ENCODE measurements around the gene USP40. TPM values are rescaled to one million over a fixed set of nuclear protein-coding genes. Genes with fewer than 3 reads are reported as not detected.

USP40 gene
- total and polyA plus RNA-seq, 2 of the 8 experiments (the other 6 are each of a cell fraction or from before 2014, with no cell fraction given): 12.0 to 15.7 TPM

DNA sequence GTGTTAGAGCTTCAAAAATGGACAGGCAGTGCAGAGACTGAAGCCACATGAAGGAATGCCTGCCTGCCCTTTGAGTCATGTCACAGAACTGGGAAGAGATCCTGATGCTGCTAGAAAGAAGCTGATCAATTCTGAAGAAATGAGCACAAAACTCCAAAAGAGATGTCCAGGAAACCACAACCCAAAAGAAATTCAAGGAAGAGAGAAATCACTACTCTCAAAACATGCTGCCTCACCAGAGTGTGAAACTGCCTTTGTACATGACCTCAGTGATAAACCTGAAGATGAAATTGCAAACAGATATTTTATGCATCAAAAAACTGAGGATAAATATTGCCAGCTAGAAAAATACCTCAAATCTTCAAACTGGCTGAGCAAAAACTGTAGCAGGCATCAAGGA is 20.5 kb downstream of the USP40 start (continued):
- TF ChIP-seq, protein P1, sequence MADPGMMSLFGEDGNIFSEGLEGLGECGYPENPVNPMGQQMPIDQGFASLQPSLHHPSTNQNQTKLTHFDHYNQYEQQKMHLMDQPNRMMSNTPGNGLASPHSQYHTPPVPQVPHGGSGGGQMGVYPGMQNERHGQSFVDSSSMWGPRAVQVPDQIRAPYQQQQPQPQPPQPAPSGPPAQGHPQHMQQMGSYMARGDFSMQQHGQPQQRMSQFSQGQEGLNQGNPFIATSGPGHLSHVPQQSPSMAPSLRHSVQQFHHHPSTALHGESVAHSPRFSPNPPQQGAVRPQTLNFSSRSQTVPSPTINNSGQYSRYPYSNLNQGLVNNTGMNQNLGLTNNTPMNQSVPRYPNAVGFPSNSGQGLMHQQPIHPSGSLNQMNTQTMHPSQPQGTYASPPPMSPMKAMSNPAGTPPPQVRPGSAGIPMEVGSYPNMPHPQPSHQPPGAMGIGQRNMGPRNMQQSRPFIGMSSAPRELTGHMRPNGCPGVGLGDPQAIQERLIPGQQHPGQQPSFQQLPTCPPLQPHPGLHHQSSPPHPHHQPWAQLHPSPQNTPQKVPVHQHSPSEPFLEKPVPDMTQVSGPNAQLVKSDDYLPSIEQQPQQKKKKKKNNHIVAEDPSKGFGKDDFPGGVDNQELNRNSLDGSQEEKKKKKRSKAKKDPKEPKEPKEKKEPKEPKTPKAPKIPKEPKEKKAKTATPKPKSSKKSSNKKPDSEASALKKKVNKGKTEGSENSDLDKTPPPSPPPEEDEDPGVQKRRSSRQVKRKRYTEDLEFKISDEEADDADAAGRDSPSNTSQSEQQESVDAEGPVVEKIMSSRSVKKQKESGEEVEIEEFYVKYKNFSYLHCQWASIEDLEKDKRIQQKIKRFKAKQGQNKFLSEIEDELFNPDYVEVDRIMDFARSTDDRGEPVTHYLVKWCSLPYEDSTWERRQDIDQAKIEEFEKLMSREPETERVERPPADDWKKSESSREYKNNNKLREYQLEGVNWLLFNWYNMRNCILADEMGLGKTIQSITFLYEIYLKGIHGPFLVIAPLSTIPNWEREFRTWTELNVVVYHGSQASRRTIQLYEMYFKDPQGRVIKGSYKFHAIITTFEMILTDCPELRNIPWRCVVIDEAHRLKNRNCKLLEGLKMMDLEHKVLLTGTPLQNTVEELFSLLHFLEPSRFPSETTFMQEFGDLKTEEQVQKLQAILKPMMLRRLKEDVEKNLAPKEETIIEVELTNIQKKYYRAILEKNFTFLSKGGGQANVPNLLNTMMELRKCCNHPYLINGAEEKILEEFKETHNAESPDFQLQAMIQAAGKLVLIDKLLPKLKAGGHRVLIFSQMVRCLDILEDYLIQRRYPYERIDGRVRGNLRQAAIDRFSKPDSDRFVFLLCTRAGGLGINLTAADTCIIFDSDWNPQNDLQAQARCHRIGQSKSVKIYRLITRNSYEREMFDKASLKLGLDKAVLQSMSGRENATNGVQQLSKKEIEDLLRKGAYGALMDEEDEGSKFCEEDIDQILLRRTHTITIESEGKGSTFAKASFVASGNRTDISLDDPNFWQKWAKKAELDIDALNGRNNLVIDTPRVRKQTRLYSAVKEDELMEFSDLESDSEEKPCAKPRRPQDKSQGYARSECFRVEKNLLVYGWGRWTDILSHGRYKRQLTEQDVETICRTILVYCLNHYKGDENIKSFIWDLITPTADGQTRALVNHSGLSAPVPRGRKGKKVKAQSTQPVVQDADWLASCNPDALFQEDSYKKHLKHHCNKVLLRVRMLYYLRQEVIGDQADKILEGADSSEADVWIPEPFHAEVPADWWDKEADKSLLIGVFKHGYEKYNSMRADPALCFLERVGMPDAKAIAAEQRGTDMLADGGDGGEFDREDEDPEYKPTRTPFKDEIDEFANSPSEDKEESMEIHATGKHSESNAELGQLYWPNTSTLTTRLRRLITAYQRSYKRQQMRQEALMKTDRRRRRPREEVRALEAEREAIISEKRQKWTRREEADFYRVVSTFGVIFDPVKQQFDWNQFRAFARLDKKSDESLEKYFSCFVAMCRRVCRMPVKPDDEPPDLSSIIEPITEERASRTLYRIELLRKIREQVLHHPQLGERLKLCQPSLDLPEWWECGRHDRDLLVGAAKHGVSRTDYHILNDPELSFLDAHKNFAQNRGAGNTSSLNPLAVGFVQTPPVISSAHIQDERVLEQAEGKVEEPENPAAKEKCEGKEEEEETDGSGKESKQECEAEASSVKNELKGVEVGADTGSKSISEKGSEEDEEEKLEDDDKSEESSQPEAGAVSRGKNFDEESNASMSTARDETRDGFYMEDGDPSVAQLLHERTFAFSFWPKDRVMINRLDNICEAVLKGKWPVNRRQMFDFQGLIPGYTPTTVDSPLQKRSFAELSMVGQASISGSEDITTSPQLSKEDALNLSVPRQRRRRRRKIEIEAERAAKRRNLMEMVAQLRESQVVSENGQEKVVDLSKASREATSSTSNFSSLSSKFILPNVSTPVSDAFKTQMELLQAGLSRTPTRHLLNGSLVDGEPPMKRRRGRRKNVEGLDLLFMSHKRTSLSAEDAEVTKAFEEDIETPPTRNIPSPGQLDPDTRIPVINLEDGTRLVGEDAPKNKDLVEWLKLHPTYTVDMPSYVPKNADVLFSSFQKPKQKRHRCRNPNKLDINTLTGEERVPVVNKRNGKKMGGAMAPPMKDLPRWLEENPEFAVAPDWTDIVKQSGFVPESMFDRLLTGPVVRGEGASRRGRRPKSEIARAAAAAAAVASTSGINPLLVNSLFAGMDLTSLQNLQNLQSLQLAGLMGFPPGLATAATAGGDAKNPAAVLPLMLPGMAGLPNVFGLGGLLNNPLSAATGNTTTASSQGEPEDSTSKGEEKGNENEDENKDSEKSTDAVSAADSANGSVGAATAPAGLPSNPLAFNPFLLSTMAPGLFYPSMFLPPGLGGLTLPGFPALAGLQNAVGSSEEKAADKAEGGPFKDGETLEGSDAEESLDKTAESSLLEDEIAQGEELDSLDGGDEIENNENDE (IDR thresholded peaks at IDR 0.05; ENCODE audit: insufficient replicate concordance, low read length): no peak
- TF ChIP-seq RAD21 (IDR thresholded peaks at IDR 0.05 in 1 of 2, conservative IDR thresholded peaks at IDR 0.05 in 1 of 2; ENCODE audit: low read depth in 2 of 2, low read length in 2 of 2): no peak
- no peak for TF ChIP-seq BCL11A (IDR thresholded peaks at IDR 0.05; ENCODE audit: low read depth in 2 of 2, low read length in 2 of 2)
- no peak for TF ChIP-seq TEAD4 (IDR thresholded peaks at IDR 0.05; ENCODE audit: low read depth, low read length)
- no peak for TF ChIP-seq MAFK (IDR thresholded peaks at IDR 0.05; ENCODE audit: low read depth, low read length)
- TF ChIP-seq SRF (IDR thresholded peaks at IDR 0.05; ENCODE audit: low read depth, low read length): no peak
- no peak for TF ChIP-seq BRCA1 (IDR thresholded peaks at IDR 0.05; ENCODE audit: low read depth, low read length)
- no peak for TF ChIP-seq FOSL1 (IDR thresholded peaks at IDR 0.05; ENCODE audit: insufficient read depth, low read depth, low read length)
- TF ChIP-seq YY1 (IDR thresholded peaks at IDR 0.05; ENCODE audit: low read depth, low read length): no peak
